Progenitor cell of endocrine pancreas (in vitro differentiated cells): ENCODE data around the gene ADAMTSL1. TPM values are rescaled to one million over a fixed set of nuclear protein-coding genes. Genes with fewer than 3 reads are reported as not detected.

ENCODE experiments used
- DNase-seq: peaks from one replicate; pipeline ENCODE4 v3.0.0; 2021; ENCODE audit warnings: low spot score; ENCODE audit not compliant: unreplicated experiment
- H3K27ac Mint-ChIP-seq: 2 replicates; pipeline ENCODE4 v1.8.0; 2021; ENCODE audit warnings: mild to moderate bottlenecking, moderate library complexity, mixed read lengths
- H3K27me3 Mint-ChIP-seq: 2 replicates; pipeline ENCODE4 v1.8.0; 2021; ENCODE audit warnings: mixed read lengths
- H3K36me3 Mint-ChIP-seq: 2 replicates; pipeline ENCODE4 v1.8.0; 2022; ENCODE audit warnings: mixed read lengths; ENCODE audit not compliant: insufficient read depth
- H3K4me1 Mint-ChIP-seq: 2 replicates; pipeline ENCODE4 v1.8.0; 2021; ENCODE audit warnings: low read depth, mixed read lengths
- H3K4me3 Mint-ChIP-seq: 2 replicates; pipeline ENCODE4 v1.8.0; 2021; ENCODE audit warnings: low read depth, mild to moderate bottlenecking, moderate library complexity, mixed read lengths
- H3K9me3 Mint-ChIP-seq: 2 replicates; pipeline ENCODE4 v1.8.0; 2021; ENCODE audit warnings: low read depth, mixed read lengths
- total RNA-seq: library from RNA; stranded (reverse); gene quantifications from 2 replicates; pipeline ENCODE4 v1.2.1, GENCODE V29; 2021
- TF ChIP-seq, protein P1 (sequence below): fragments of 200-600 bp; sonication (generic); IDR thresholded peaks from one replicate; pipeline ENCODE4 v1.5.0; 2021; ENCODE audit warnings: antibody characterized with exemption, mild to moderate bottlenecking; ENCODE audit not compliant: unreplicated experiment

The ADAMTSL1 gene
- total RNA-seq, 1 donor from 2014 or later = 2.1 TPM

DNA sequence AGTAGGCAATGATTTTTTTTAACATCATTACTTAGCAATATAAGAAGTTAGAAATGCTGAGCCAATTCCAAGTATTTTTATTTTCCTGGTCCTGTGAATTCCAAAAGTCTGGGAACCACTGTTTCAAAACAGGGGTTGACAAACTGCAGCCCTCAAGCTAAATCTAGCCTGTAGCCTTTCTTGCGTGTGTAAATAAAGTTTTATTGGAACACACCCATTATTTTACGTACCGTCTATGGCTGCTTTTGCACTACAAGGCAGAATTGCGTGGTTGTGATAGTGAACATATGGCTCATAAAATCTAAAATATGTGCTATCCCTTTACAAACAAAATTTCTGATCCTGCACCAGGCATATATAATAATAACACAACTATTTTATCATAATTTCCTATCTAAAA lies 280.0 kb downstream of the ADAMTSL1 start:
- Mint-ChIP-seq H3K36me3 (no peaks in the 10 kb centered on the region), H3K27ac (no peak overlapping the region)
- DNase-seq = no peak

DNA sequence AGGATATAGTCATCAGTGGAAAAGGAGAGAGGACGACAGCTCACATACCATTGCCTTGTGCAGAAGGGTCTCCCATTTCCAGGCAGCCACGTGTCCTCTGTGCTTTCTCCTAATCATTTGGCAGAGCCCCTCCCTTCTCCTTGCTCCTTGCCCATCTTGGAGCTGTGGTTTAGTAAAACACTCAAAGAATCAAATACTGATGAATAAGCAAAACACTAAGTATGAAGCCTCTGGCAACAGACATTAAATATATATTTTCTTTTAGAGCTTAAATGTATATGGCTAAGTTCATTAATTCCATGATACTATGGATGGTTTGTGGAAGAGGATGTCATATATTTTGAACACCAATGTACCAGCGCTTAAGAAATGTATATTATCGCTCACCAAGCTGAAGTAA lies 280.6 kb downstream of the ADAMTSL1 start:
- TF ChIP-seq, protein P1, sequence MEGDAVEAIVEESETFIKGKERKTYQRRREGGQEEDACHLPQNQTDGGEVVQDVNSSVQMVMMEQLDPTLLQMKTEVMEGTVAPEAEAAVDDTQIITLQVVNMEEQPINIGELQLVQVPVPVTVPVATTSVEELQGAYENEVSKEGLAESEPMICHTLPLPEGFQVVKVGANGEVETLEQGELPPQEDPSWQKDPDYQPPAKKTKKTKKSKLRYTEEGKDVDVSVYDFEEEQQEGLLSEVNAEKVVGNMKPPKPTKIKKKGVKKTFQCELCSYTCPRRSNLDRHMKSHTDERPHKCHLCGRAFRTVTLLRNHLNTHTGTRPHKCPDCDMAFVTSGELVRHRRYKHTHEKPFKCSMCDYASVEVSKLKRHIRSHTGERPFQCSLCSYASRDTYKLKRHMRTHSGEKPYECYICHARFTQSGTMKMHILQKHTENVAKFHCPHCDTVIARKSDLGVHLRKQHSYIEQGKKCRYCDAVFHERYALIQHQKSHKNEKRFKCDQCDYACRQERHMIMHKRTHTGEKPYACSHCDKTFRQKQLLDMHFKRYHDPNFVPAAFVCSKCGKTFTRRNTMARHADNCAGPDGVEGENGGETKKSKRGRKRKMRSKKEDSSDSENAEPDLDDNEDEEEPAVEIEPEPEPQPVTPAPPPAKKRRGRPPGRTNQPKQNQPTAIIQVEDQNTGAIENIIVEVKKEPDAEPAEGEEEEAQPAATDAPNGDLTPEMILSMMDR = no peak
- Mint-ChIP-seq H3K36me3 (no peaks in the 10 kb centered on the region), H3K4me3 (no peak overlapping the region), H3K27me3 (no peaks in the 10 kb centered on the region), H3K27ac (no peak overlapping the region), H3K4me1 (peaks cover 30% of the 10 kb centered on the region), H3K9me3 (no peaks in the 10 kb centered on the region)
- no peak for DNase-seq

More for the DNA sequence above, 280.0 kb downstream of the ADAMTSL1 start:
- H3K27me3 Mint-ChIP-seq = no peaks in the 10 kb centered on the region
- TF ChIP-seq, protein P1 = no peak
- no peak overlapping the region for H3K4me3 Mint-ChIP-seq
- H3K4me1 Mint-ChIP-seq = peaks cover 24% of the 10 kb centered on the region
- H3K9me3 Mint-ChIP-seq = no peaks in the 10 kb centered on the region

DNA sequence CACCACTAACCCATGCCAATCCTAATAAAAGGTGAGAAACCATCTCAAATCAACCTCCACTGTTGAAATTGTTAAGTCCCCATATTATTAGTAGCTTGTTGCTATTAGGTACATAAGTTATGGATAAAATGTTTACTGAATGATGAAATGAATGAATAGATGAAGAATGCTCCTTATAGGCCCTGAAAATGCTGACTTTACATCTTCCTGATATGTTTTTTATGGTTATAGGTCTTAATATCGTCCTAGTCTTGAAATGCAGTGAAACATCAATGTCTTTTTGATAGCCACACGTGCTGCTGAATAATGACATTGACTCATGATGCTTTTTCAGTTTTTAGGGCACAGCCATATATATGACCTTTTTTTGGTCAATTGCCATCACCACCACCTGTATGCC lies 281.3 kb downstream of the ADAMTSL1 start:
- H3K27me3 Mint-ChIP-seq = no peaks in the 10 kb centered on the region
- no peak overlapping the region for H3K4me3 Mint-ChIP-seq
- no peak overlapping the region for H3K27ac Mint-ChIP-seq
- no peaks in the 10 kb centered on the region for H3K36me3 Mint-ChIP-seq
- no peaks in the 10 kb centered on the region for H3K9me3 Mint-ChIP-seq
- peaks cover 36% of the 10 kb centered on the region for H3K4me1 Mint-ChIP-seq
- TF ChIP-seq, protein P1 = no peak
- no peak for DNase-seq

DNA sequence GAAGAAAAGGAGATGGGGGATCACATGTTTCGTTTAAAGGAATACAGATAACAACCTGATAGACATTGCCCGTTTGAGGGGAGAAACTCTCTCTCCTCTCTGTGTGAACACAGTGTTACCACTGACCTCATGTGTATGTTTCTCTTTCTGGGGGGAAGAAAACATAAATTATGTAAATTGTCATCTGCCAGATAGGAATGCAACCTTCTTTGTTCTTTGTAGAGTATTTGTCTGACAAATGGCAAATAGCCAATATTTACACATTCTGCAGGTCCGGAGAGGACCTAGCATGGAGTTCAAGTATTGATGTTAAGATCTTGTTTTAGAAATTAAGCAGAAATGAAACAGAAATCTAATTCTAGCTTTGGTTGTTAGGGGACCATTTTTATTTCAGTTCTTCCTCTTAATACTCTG lies 282.8 kb downstream of the ADAMTSL1 start:
- H3K4me3 Mint-ChIP-seq = no peak overlapping the region
- DNase-seq = no peak
- TF ChIP-seq, protein P1 = no peak
- peak overlapping the region; percentile 84 for H3K27ac Mint-ChIP-seq
- no peaks in the 10 kb centered on the region for H3K27me3 Mint-ChIP-seq
- peaks cover 40% of the 10 kb centered on the region for H3K4me1 Mint-ChIP-seq
- H3K9me3 Mint-ChIP-seq = no peaks in the 10 kb centered on the region
- no peaks in the 10 kb centered on the region for H3K36me3 Mint-ChIP-seq

DNA sequence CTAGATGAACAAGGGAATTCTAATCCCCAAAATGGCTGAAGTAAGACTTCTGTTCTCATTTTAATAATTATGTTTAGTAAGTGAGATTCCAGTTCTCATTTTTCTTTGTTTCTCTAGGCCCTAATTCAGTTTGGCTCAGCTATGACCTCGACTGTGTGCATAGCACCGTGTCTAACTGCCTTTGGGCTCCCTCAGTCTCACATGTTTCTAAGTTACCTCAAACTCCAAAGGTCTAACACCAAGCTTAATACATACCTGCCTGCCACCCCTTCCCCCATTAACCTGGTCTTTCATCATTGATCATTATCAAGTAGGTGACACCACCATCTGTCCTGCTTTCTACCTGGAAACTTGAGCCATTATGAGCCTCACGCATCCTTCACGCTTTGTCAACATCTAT lies 285.9 kb downstream of the ADAMTSL1 start:
- Mint-ChIP-seq H3K9me3 (no peaks in the 10 kb centered on the region), H3K4me1 (peaks cover 48% of the 10 kb centered on the region), H3K36me3 (no peaks in the 10 kb centered on the region), H3K27ac (peak overlapping the region; percentile 3), H3K27me3 (no peaks in the 10 kb centered on the region), H3K4me3 (no peak overlapping the region)
- DNase-seq = no peak
- TF ChIP-seq, protein P1 = no peak
